AG04449 (cell line): ENCODE measurements around the gene ABHD18.
"Not testable (repeated sequence)": the region's sequence is repeated elsewhere in the genome, so short reads cannot be mapped to it uniquely, and the experiment has no call there.

Experiments used
- CTCF ChIA-PET: fragments of 350-600 bp; formaldehyde crosslinking; extraction: SDS; loops from one replicate; lab custom pipeline; 2021; ENCODE audit warnings: antibody characterized with exemption; lab: Yijun Ruan, JAX
- POLR2A ChIA-PET: fragments of 400-600, 350-600 bp; formaldehyde crosslinking; extraction: SDS; loops from one replicate; lab custom pipeline; 2020; ENCODE audit warnings: antibody characterized with exemption, inconsistent platforms; lab: Yijun Ruan, JAX
- DNase-seq: peaks from one replicate; pipeline ENCODE4 v3.0.0-alpha.2; 2010; ENCODE audit warnings: low read depth, low spot score
- H3K4me3 ChIP-seq: 2 replicates; pipeline ENCODE4 v1.5.1; 2011; ENCODE audit warnings: low read depth, mild to moderate bottlenecking, control low read depth, low read length
- TF ChIP-seq, protein P1 (sequence below): IDR thresholded peaks from one replicate; pipeline ENCODE4 v1.5.1; 2011; ENCODE audit warnings: mild to moderate bottlenecking, moderate library complexity, low read length, control low read depth, inconsistent platforms; ENCODE audit not compliant: insufficient read depth; ENCODE audit errors: missing control alignments

ABHD18 gene

GRCh38 chr4:127993151-127993550 is 27.9 kb downstream of the ABHD18 start:
- no peak overlapping the region for H3K4me3 ChIP-seq
- TF ChIP-seq, protein P1, sequence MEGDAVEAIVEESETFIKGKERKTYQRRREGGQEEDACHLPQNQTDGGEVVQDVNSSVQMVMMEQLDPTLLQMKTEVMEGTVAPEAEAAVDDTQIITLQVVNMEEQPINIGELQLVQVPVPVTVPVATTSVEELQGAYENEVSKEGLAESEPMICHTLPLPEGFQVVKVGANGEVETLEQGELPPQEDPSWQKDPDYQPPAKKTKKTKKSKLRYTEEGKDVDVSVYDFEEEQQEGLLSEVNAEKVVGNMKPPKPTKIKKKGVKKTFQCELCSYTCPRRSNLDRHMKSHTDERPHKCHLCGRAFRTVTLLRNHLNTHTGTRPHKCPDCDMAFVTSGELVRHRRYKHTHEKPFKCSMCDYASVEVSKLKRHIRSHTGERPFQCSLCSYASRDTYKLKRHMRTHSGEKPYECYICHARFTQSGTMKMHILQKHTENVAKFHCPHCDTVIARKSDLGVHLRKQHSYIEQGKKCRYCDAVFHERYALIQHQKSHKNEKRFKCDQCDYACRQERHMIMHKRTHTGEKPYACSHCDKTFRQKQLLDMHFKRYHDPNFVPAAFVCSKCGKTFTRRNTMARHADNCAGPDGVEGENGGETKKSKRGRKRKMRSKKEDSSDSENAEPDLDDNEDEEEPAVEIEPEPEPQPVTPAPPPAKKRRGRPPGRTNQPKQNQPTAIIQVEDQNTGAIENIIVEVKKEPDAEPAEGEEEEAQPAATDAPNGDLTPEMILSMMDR: no peak
- ChIA-PET CTCF (no interaction called here), POLR2A (no interaction called here)
- no peak for DNase-seq

GRCh38 chr4:127995776-127996175 is 30.6 kb downstream of the ABHD18 start:
- TF ChIP-seq, protein P1: no peak
- DNase-seq: peak; percentile 14
- ChIA-PET POLR2A (no interaction called here), CTCF (interaction anchor here (1.0 kb wide), 1 partner anchor 12 kb away, joined by 4 read pairs; no protein-coding TSS in a partner anchor)
- H3K4me3 ChIP-seq: no peak overlapping the region

GRCh38 chr4:127996521-127996920 is 31.3 kb downstream of the ABHD18 start:
- CTCF ChIA-PET, DNase-seq, POLR2A ChIA-PET, H3K4me3 ChIP-seq: not testable (repeated sequence)

DNA sequence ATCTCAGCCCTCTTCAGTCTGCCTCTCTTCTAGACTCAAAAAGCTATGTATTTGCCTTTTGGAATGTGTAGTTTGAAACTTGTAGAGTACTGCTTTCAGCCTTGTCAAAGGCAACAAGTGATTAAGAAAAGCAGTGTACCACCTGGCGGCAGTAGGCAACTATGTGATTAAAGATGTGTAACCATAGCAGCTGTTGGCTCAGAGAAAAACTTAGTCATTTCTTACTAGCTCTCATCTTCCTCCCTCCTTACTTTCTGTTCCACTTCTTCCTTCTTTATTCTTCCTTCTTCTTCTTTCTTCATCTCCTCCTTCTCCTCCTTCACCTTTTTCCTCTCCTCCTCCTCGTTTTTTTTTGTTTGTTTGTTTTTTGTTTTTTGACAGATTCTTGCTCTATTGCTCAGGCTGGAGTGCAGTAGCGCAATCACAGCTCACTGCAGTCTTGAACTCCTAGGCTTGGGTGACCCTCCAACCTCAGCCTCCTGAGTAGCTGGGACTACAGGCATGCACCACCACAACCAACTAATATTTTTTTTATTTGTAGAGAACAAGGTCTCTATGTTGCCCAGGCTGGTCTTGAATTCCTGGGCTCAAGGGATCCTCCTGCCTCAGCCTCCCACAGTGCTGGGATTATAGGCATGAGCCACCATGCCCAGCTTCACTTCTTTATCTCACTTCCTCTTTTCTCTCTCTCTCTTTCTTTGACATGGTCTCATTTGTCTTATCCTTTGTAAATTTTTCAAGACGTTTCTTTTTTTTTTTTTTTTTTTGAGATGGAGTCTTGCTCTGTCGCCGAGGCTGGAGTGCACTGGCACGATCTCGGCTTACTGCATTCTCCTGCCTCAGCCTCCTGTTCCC is 32.6 kb downstream of the ABHD18 start:
- TF ChIP-seq, protein P1: no peak
- peak; percentile 7 for DNase-seq
- ChIA-PET CTCF (interaction anchor here (0.5 to 0.9 kb wide), 2 partner anchors 16 to 52 kb away, joined by 3 read pairs; no protein-coding TSS in a partner anchor), POLR2A (no interaction called here)
- no peak overlapping the region for H3K4me3 ChIP-seq

GRCh38 chr4:128006592-128006991 is 41.4 kb downstream of the ABHD18 start:
- ChIA-PET CTCF (interaction anchor here (0.6 kb wide), 1 partner anchor 34 kb away, joined by 3 read pairs; no protein-coding TSS in a partner anchor), POLR2A (no interaction called here)
- no peak for DNase-seq

GRCh38 chr4:128009428-128009827 is 44.2 kb downstream of the ABHD18 start:
- TF ChIP-seq, protein P1: no peak
- DNase-seq: no peak
- POLR2A ChIA-PET: no interaction called here
- no peak overlapping the region for H3K4me3 ChIP-seq
- CTCF ChIA-PET: no interaction called here

More at GRCh38 chr4:128006592-128006991, 41.4 kb downstream of the ABHD18 start:
- TF ChIP-seq, protein P1: no peak
- H3K4me3 ChIP-seq: no peak overlapping the region
